ENCODE data around the gene PRKCQ.

DNA sequence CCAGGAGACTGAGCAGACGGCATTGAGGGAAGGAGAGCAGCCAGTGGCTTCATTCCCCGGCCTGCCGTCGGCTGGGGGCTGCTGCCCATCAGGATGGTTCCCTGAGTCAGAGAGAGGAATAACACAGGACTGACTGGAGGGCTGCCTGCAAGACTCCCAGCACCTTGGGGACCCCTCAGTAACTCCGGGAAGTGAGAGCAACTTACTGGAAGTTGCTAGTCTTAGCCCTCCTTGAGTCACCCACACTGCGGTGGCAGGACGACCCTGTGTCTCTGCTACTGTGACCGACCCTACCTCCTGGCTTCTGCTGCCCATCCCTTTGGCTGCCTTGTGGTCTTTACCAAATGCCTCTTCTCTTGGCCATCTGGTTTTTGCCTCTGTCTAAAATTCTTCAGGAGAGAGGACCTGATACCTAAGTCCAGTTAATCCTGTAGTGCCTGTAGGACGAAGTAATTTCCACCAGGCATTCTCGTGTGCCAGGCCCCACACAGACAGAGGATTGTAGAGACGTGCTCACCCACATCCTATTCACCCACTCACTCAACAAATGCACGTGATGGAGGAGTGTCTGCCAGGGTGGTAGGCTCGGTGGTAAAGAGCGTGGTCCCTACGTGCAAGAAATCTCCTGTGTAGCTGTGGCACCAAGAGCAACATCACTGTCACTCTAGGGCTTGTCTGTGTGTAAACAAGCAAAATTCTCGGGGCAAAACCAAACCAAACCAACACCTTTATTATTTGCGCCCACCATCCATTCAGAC, 156.5 kb downstream of the PRKCQ start:
- TF ChIP-seq CEBPB (IDR thresholded peaks at IDR 0.05; ENCODE audit: low read depth, low read length) (no peak), CTCF (conservative IDR thresholded peaks at IDR 0.05; ENCODE audit: low read depth, low read length) (no peak), POLR2A (IDR thresholded peaks at IDR 0.05; ENCODE audit: low read depth, low read length) (no peak), MXI1 (IDR thresholded peaks at IDR 0.05; ENCODE audit: borderline replicate concordance, low read depth, low read length) (no peak), BHLHE40 (IDR thresholded peaks at IDR 0.05; ENCODE audit: low read depth, low read length) (no peak), MAFK (IDR thresholded peaks at IDR 0.05; ENCODE audit: low read depth, low read length) (no peak), CHD1 (IDR thresholded peaks at IDR 0.05; ENCODE audit: low read depth, low read length) (no peak), RFX5 (IDR thresholded peaks at IDR 0.05; ENCODE audit: low read depth, low read length) (no peak)
- TF ChIP-seq, protein P1, sequence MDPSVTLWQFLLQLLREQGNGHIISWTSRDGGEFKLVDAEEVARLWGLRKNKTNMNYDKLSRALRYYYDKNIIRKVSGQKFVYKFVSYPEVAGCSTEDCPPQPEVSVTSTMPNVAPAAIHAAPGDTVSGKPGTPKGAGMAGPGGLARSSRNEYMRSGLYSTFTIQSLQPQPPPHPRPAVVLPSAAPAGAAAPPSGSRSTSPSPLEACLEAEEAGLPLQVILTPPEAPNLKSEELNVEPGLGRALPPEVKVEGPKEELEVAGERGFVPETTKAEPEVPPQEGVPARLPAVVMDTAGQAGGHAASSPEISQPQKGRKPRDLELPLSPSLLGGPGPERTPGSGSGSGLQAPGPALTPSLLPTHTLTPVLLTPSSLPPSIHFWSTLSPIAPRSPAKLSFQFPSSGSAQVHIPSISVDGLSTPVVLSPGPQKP (IDR thresholded peaks at IDR 0.05; ENCODE audit: borderline replicate concordance, low read depth, low read length) = no peak
